Astrocyte (in vitro differentiated cells and primary cell): ENCODE measurements around the gene SH2B3.

Source experiments
- EZH2 ChIP-seq: IDR thresholded peaks from 2 replicates; pipeline ENCODE4 v1.6.1; 2012; ENCODE audit warnings: mild to moderate bottlenecking, low read length, inconsistent platforms; ENCODE audit not compliant: insufficient read depth
- TF ChIP-seq, protein P1 (sequence below): IDR thresholded peaks from 2 replicates; pipeline ENCODE4 v1.5.1; 2011; ENCODE audit warnings: low read depth, mild to moderate bottlenecking, inconsistent platforms, low read length, moderate library complexity; ENCODE audit not compliant: insufficient read depth

DNA sequence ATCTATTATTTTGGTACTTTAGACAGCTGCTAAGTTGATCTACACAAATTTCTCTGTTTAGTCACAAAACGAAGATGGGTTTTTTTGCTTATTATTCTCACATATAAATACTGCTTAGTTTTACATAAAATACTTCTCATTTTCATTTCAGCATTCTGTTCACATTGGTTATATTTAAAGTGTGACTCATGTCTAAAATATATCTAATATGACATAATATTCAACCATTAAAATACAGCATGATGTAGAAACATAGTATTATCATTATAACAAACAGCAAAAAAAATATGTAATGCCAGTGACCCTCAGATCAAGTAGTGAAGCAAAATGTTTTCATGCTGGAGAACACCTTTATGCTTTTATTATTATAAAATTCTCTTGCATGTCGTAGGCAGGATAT lies 63.7 kb downstream of the SH2B3 start:
- TF ChIP-seq, protein P1, sequence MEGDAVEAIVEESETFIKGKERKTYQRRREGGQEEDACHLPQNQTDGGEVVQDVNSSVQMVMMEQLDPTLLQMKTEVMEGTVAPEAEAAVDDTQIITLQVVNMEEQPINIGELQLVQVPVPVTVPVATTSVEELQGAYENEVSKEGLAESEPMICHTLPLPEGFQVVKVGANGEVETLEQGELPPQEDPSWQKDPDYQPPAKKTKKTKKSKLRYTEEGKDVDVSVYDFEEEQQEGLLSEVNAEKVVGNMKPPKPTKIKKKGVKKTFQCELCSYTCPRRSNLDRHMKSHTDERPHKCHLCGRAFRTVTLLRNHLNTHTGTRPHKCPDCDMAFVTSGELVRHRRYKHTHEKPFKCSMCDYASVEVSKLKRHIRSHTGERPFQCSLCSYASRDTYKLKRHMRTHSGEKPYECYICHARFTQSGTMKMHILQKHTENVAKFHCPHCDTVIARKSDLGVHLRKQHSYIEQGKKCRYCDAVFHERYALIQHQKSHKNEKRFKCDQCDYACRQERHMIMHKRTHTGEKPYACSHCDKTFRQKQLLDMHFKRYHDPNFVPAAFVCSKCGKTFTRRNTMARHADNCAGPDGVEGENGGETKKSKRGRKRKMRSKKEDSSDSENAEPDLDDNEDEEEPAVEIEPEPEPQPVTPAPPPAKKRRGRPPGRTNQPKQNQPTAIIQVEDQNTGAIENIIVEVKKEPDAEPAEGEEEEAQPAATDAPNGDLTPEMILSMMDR = no peak
- no peak for TF ChIP-seq EZH2
